CD4-positive, alpha-beta T cell treated with Interleukin-21 for 1 hour (primary cell): ENCODE data around the gene PLS1.
"Not testable (repeated sequence)": the region's sequence is repeated elsewhere in the genome, so short reads cannot be mapped to it uniquely, and the experiment has no call there.

ENCODE experiments used
- DNase-seq: peaks from one replicate; pipeline ENCODE4 v3.0.0-alpha.2; 2020

PLS1 gene

GRCh38 chr3:142596726-142597088, 514 bp downstream of the PLS1 start:
- DNase-seq: no peak

GRCh38 chr3:142597906-142598305, 1.7 kb downstream of the PLS1 start:
- DNase-seq: no peak

- DNase-seq: no peak
These were observed 5.5 kb downstream of the PLS1 start for GRCh38 chr3:142601713-142602112.

- DNase-seq: no peak
These were observed 6.6 kb downstream of the PLS1 start for GRCh38 chr3:142602619-142603385.

GRCh38 chr3:142603386-142603705, 7.2 kb downstream of the PLS1 start:
- DNase-seq: not testable (repeated sequence)

GRCh38 chr3:142604940-142605339, 8.7 kb downstream of the PLS1 start:
- DNase-seq: no peak

- DNase-seq: no peak
These were observed 12.4 kb downstream of the PLS1 start for GRCh38 chr3:142608631-142609030.

GRCh38 chr3:142609136-142609535, 12.9 kb downstream of the PLS1 start:
- DNase-seq: no peak

GRCh38 chr3:142611206-142611605, 15.0 kb downstream of the PLS1 start:
- DNase-seq: no peak

- no peak for DNase-seq
These were observed 17.3 kb downstream of the PLS1 start for GRCh38 chr3:142613491-142613890.

GRCh38 chr3:142614059-142614626, 17.9 kb downstream of the PLS1 start:
- no peak for DNase-seq

- no peak for DNase-seq
These were observed 19.0 kb downstream of the PLS1 start for GRCh38 chr3:142615171-142615570.

GRCh38 chr3:142618917-142619461, 22.8 kb downstream of the PLS1 start:
- DNase-seq: no peak

GRCh38 chr3:142622405-142622804, 26.2 kb downstream of the PLS1 start:
- no peak for DNase-seq

- DNase-seq: no peak
These were observed 27.0 kb downstream of the PLS1 start for GRCh38 chr3:142623194-142623593.

- DNase-seq: no peak
These were observed 28.4 kb downstream of the PLS1 start for GRCh38 chr3:142624341-142625152.

GRCh38 chr3:142625153-142625440, 28.9 kb downstream of the PLS1 start:
- no peak for DNase-seq

- DNase-seq: no peak
These were observed 30.8 kb downstream of the PLS1 start for GRCh38 chr3:142626971-142627370.

- DNase-seq: no peak
These were observed 32.6 kb downstream of the PLS1 start for GRCh38 chr3:142628801-142629200.

- no peak for DNase-seq
These were observed 36.9 kb downstream of the PLS1 start for GRCh38 chr3:142633073-142633472.

GRCh38 chr3:142636050-142636449, 39.9 kb downstream of the PLS1 start:
- DNase-seq: no peak

- no peak for DNase-seq
These were observed 40.5 kb downstream of the PLS1 start for GRCh38 chr3:142636664-142637063.

- no peak for DNase-seq
These were observed 42.1 kb downstream of the PLS1 start for GRCh38 chr3:142638291-142638690.

- DNase-seq: no peak
These were observed 45.3 kb downstream of the PLS1 start for GRCh38 chr3:142641504-142641903.
